NCI-H460 (cell line): ENCODE data around the gene IL16. TPM values are rescaled to one million over a fixed set of nuclear protein-coding genes. Genes with fewer than 3 reads are reported as not detected.

Experiments
- DNase-seq: peaks from one replicate; pipeline ENCODE4 v3.0.0-alpha.2; 2016; ENCODE audit warnings: low read depth; ENCODE audit errors: extremely low read depth
- total RNA-seq: library from RNA; depleted of rRNA; stranded (reverse); fragments of >200 nt; shearing (Covaris generic); gene quantifications from 2 replicates; pipeline ENCODE4 v1.2.3, GENCODE V29; 2014

The IL16 gene
- total RNA-seq, 1 experiment from 2014 or later: not detected

GRCh38 chr15:81286621-81287121 lies 90.0 kb downstream of the IL16 start:
- DNase-seq: no peak

GRCh38 chr15:81288040-81288439 lies 91.4 kb downstream of the IL16 start:
- no peak for DNase-seq

GRCh38 chr15:81288616-81289015 lies 91.9 kb downstream of the IL16 start:
- DNase-seq: no peak

GRCh38 chr15:81289910-81290309 lies 93.2 kb downstream of the IL16 start:
- DNase-seq: no peak

GRCh38 chr15:81291916-81292522 lies 95.3 kb downstream of the IL16 start:
- DNase-seq: no peak

GRCh38 chr15:81292523-81293001 lies 95.9 kb downstream of the IL16 start:
- no peak for DNase-seq

GRCh38 chr15:81293728-81294515 lies 97.2 kb downstream of the IL16 start:
- DNase-seq: no peak

- no peak for DNase-seq
These were observed 97.8 kb downstream of the IL16 start for GRCh38 chr15:81294516-81294880.

GRCh38 chr15:81295486-81296121 lies 98.9 kb downstream of the IL16 start:
- DNase-seq: no peak

GRCh38 chr15:81296186-81296585 lies 99.5 kb downstream of the IL16 start:
- DNase-seq: no peak

GRCh38 chr15:81296673-81297072 lies 100.0 kb downstream of the IL16 start:
- DNase-seq: no peak

GRCh38 chr15:81297147-81297572 lies 100.5 kb downstream of the IL16 start:
- no peak for DNase-seq

- DNase-seq: no peak
These were observed 101.2 kb downstream of the IL16 start for GRCh38 chr15:81297603-81298575.

- no peak for DNase-seq
These were observed 101.9 kb downstream of the IL16 start for GRCh38 chr15:81298611-81299010.

- no peak for DNase-seq
These were observed 102.5 kb downstream of the IL16 start for GRCh38 chr15:81299156-81299555.

- no peak for DNase-seq
These were observed 103.1 kb downstream of the IL16 start for GRCh38 chr15:81299630-81300273.

- DNase-seq: no peak
These were observed 104.7 kb downstream of the IL16 start for GRCh38 chr15:81301385-81301784.

GRCh38 chr15:81301815-81302399 lies 105.2 kb downstream of the IL16 start:
- no peak for DNase-seq

GRCh38 chr15:81302701-81303109 lies 106.0 kb downstream of the IL16 start:
- no peak for DNase-seq
